IMR-90 (cell line): Measurements from ENCODE around the gene SLAMF1. TPM values are rescaled to one million over a fixed set of nuclear protein-coding genes. Genes with fewer than 3 reads are reported as not detected.

Source experiments
- ATAC-seq: fragments of 200-7000 bp; cut with Tn5 transposase; 2 replicates; pipeline ENCODE4 v1.9.1; 2020; ENCODE audit warnings: low read depth, mild to moderate bottlenecking, moderate library complexity
- BruUV-seq: library from RNA; stranded (reverse); fragments of 400-500 nt; replicated peaks from 2 replicates; lab custom pipeline; 2021; lab: Mats Ljungman, UMichigan
- CTCF ChIA-PET: fragments of 300-600 bp; formaldehyde crosslinking; extraction: SDS; loops from one replicate; lab custom pipeline; 2021; ENCODE audit warnings: antibody characterized with exemption; lab: Yijun Ruan, JAX
- POLR2A ChIA-PET: fragments of 300-600 bp; sonication (Branson Sonifier 250); formaldehyde crosslinking; loops from one replicate; lab custom pipeline; 2022; ENCODE audit warnings: antibody characterized with exemption; ENCODE audit not compliant: unreplicated experiment; lab: Charles Lee
- DNase-seq: peaks from one replicate; pipeline ENCODE4 v3.0.0; 2013
- H2AFZ ChIP-seq: replicated peaks from 2 replicates; pipeline ENCODE3; 2013; ENCODE audit warnings: low read length, mild to moderate bottlenecking; ENCODE audit not compliant: poor library complexity
- H2AK5ac ChIP-seq: 2 replicates; pipeline ENCODE4 v1.6.1; 2013; ENCODE audit warnings: low read depth, low read length, inconsistent platforms
- H2AK9ac ChIP-seq: replicated peaks from 2 replicates; pipeline ENCODE3; 2013; ENCODE audit warnings: mild to moderate bottlenecking, low read depth, low read length, moderate library complexity; ENCODE audit not compliant: poor library complexity
- H2BK120ac ChIP-seq: 2 replicates; pipeline ENCODE4 v1.6.1; 2013; ENCODE audit warnings: low read depth, low read length, inconsistent platforms
- H2BK15ac ChIP-seq: 3 replicates; pipeline ENCODE4 v1.6.1; 2013; ENCODE audit warnings: low read depth, low read length, inconsistent platforms
- H2BK20ac ChIP-seq: 2 replicates; pipeline ENCODE4 v1.6.1; 2013; ENCODE audit warnings: low read depth, mild to moderate bottlenecking, inconsistent platforms, low read length, moderate library complexity
- H2BK5ac ChIP-seq: 2 replicates; pipeline ENCODE4 v1.6.1; 2013; ENCODE audit warnings: mild to moderate bottlenecking, low read depth, low read length, inconsistent platforms; ENCODE audit not compliant: poor library complexity, severe bottlenecking
- H3K14ac ChIP-seq: replicated peaks from 2 replicates; pipeline ENCODE4 v1.6.1; 2013; ENCODE audit warnings: low read depth, low read length, inconsistent platforms
- H3K18ac ChIP-seq: 2 replicates; pipeline ENCODE4 v1.6.1; 2013; ENCODE audit warnings: low read depth, low read length, control low read depth
- H3K23ac ChIP-seq: 2 replicates; pipeline ENCODE4 v1.6.1; 2013; ENCODE audit warnings: low read depth, low read length, inconsistent platforms
- H3K27ac ChIP-seq: 2 replicates; pipeline ENCODE4 v1.5.1; 2013; ENCODE audit warnings: mild to moderate bottlenecking, control low read depth, low read length; ENCODE audit not compliant: insufficient read depth
- H3K27me3 ChIP-seq: 2 replicates; pipeline ENCODE4 v1.6.1; 2013; ENCODE audit warnings: low read length; ENCODE audit not compliant: control insufficient read depth, insufficient read depth
- H3K36me3 ChIP-seq: 2 replicates; pipeline ENCODE4 v1.6.1; 2013; ENCODE audit warnings: low read length, mixed read lengths; ENCODE audit not compliant: control insufficient read depth, insufficient read depth
- H3K4ac ChIP-seq: 2 replicates; pipeline ENCODE4 v1.6.1; 2013; ENCODE audit warnings: low read depth, low read length, inconsistent platforms
- H3K4me1 ChIP-seq: 2 replicates; pipeline ENCODE4 v1.6.1; 2013; ENCODE audit warnings: low read length, mixed read lengths; ENCODE audit not compliant: control insufficient read depth, insufficient read depth
- H3K4me2 ChIP-seq: 2 replicates; pipeline ENCODE4 v1.6.1; 2013; ENCODE audit warnings: low read depth, mild to moderate bottlenecking, control low read depth, low read length, moderate library complexity
- H3K4me3 ChIP-seq: 2 replicates; pipeline ENCODE4 v1.5.1; 2013; ENCODE audit warnings: low read depth, mild to moderate bottlenecking, control low read depth, low read length, moderate library complexity; ENCODE audit not compliant: insufficient read depth
- H3K56ac ChIP-seq: 2 replicates; pipeline ENCODE4 v1.6.1; 2013; ENCODE audit warnings: low read length, inconsistent platforms; ENCODE audit not compliant: insufficient read depth; ENCODE audit errors: extremely low read depth
- H3K79me1 ChIP-seq, 2 experiments: 2 replicates each; pipeline ENCODE4 v1.6.1; 2013; ENCODE audit warnings: low read length in 2 of 2, inconsistent platforms in 1 of 2, low read depth in 1 of 2
- H3K9ac ChIP-seq: 2 replicates; pipeline ENCODE4 v1.6.1; 2013; ENCODE audit warnings: low read depth, low read length, control low read depth
- H3K9me1 ChIP-seq: 2 replicates; pipeline ENCODE4 v1.6.1; 2013; ENCODE audit warnings: low read length, inconsistent platforms; ENCODE audit not compliant: insufficient read depth
- H3K9me3 ChIP-seq: 2 replicates; pipeline ENCODE4 v1.6.1; 2013; ENCODE audit warnings: low read length; ENCODE audit not compliant: control insufficient read depth, insufficient read depth
- H4K20me1 ChIP-seq: 2 replicates; pipeline ENCODE4 v1.6.1; 2013; ENCODE audit warnings: low read length, inconsistent platforms; ENCODE audit not compliant: insufficient read depth
- H4K5ac ChIP-seq: 2 replicates; pipeline ENCODE4 v1.6.1; 2013; ENCODE audit warnings: mild to moderate bottlenecking, low read depth, low read length, control low read depth
- H4K8ac ChIP-seq, 2 experiments: 2 replicates each; pipeline ENCODE4 v1.6.1; 2013; ENCODE audit warnings: low read depth in 2 of 2, low read length in 2 of 2, control low read depth in 1 of 2, inconsistent platforms in 1 of 2
- H4K91ac ChIP-seq: 2 replicates; pipeline ENCODE4 v1.6.1; 2013; ENCODE audit warnings: low read depth, low read length, inconsistent platforms; ENCODE audit not compliant: insufficient read depth
- BHLHE40 ChIP-seq: fragments of 150-350 bp; IDR thresholded peaks from 2 replicates; pipeline ENCODE4 v1.6.1; 2016; ENCODE audit warnings: mild to moderate bottlenecking, low read depth, low read length
- CEBPB ChIP-seq: IDR thresholded peaks from 2 replicates; pipeline ENCODE4 v1.6.1; 2012; ENCODE audit warnings: low read depth, low read length, improper control_type of control experiment
- FOS ChIP-seq: fragments of 150-350 bp; IDR thresholded peaks from 2 replicates; pipeline ENCODE4 v1.6.1; 2016; ENCODE audit warnings: low read depth, low read length
- MXI1 ChIP-seq: IDR thresholded peaks from 2 replicates; pipeline ENCODE4 v1.6.1; 2012; ENCODE audit warnings: low read depth, mild to moderate bottlenecking, low read length, moderate library complexity, borderline replicate concordance
- NFE2L2 ChIP-seq: fragments of 150-350 bp; IDR thresholded peaks from 2 replicates; pipeline ENCODE4 v1.6.1; 2016; ENCODE audit warnings: low read depth, mild to moderate bottlenecking, low read length
- RAD21 ChIP-seq: IDR thresholded peaks from 2 replicates; pipeline ENCODE4 v1.6.1; 2012; ENCODE audit warnings: low read length, improper control_type of control experiment
- SMC3 ChIP-seq: fragments of 150-350 bp; IDR thresholded peaks from 2 replicates; pipeline ENCODE4 v1.6.1; 2016; ENCODE audit warnings: low read depth, mild to moderate bottlenecking, antibody characterized with exemption, low read length, moderate library complexity
- USF2 ChIP-seq: fragments of 150-350 bp; IDR thresholded peaks from 2 replicates; pipeline ENCODE4 v1.6.1; 2017; ENCODE audit warnings: mild to moderate bottlenecking, antibody characterized with exemption, low read length, low read depth
- WGBS, 2 experiments: methylation state at CpG; one replicate each; pipeline versions ENCODE4 v1.1.5 to v1.1.7; 2013; ENCODE audit warnings: missing lambda C conversion rate in 2 of 2; ENCODE audit not compliant: insufficient read length in 1 of 2; ENCODE audit errors: extremely low coverage in 2 of 2; 5-methylcytosine and 5-hydroxymethylcytosine counted together
- dilution Hi-C: fragments of 300-500 bp; cut with HindIII; formaldehyde crosslinking; loops from one replicate; pipeline ENCODE4 v1.14.3; 2018; ENCODE audit warnings: low sequenced_read_pairs; ENCODE audit not compliant: unreplicated experiment
- in situ Hi-C: fragments of 300-500 bp; cut with MboI; formaldehyde crosslinking; loops from 3 replicates; pipeline ENCODE4 v1.14.3; 2019; ENCODE audit warnings: low sequenced_read_pairs, inconsistent platforms, mixed read lengths
- intact Hi-C: fragments of 100-400 bp; cut with micrococcal nuclease; formaldehyde crosslinking; loops from 2 replicates; pipeline ENCODE4 v1.10.0; 2022
- polyA plus RNA-seq, 3 experiments: library from polyadenylated mRNA; depleted of rRNA; stranded (reverse); fragments of >200 nt; gene quantifications; 2 replicates each; pipeline ENCODE4 v1.2.3, GENCODE V29; 2012; ENCODE audit warnings: low replicate concordance in 1 of 3
- total RNA-seq: library from RNA; depleted of rRNA; stranded (reverse); fragments of >200 nt; gene quantifications from 2 replicates; pipeline ENCODE4 v1.2.3, GENCODE V29; 2012

The SLAMF1 gene
- total and polyA plus RNA-seq, 2 of the 4 experiments (the other 2 are of a cell fraction) = not detected

- Histone ChIP-seq H3K36me3 (no peaks in the 10 kb centered on the region), H3K4me2 (no peak overlapping the region), H3K9me3 (no peaks in the 10 kb centered on the region), H3K14ac (no peak overlapping the region), H2AFZ (no peak overlapping the region), H2AK5ac (no peak overlapping the region), H3K4ac (no peak overlapping the region), H3K56ac (no peak overlapping the region), H3K18ac (no peak overlapping the region), H2BK20ac (no peak overlapping the region), H3K23ac (no peak overlapping the region), H3K27me3 (no peaks in the 10 kb centered on the region; the same call in 1 of the 2 replicates), H2BK5ac (no peak overlapping the region), H4K20me1 (no peaks in the 10 kb centered on the region), H3K4me3 (no peak overlapping the region), H3K4me1 (no peaks in the 10 kb centered on the region), H4K5ac (no peak overlapping the region), H3K9ac (no peak overlapping the region), H3K9me1 (no peaks in the 10 kb centered on the region), H3K27ac (no peak overlapping the region), H2BK15ac (no peak overlapping the region), H4K91ac (no peak overlapping the region), H2BK120ac (no peak overlapping the region), H3K79me1 (no peaks in the 10 kb centered on the region), H2AK9ac (no peak overlapping the region), H4K8ac (no peak overlapping the region)
- no peak for TF ChIP-seq SMC3
- TF ChIP-seq MXI1 = no peak
- TF ChIP-seq CEBPB = peak; percentile 88
- TF ChIP-seq FOS = no peak
- TF ChIP-seq USF2 = no peak
- no peak for TF ChIP-seq NFE2L2
- no peak for TF ChIP-seq BHLHE40
- TF ChIP-seq RAD21 = no peak
- BruUV-seq = no TSS peak
- POLR2A ChIA-PET = no interaction called here
- WGBS, 2 experiments = no CpG with 5 or more reads among the region's 8 CpGs
- no peak for ATAC-seq
- intact Hi-C loops = no loop called here
- DNase-seq = no peak
- dilution Hi-C loops = no loop called here
- CTCF ChIA-PET = no interaction called here
- in situ Hi-C loops = no loop called here
These were observed 5.2 kb downstream of the SLAMF1 start for GRCh38 chr1:160641323-160642280.
